Activated T-cell treated with anti-CD3 and anti-CD28 coated beads for 48 hours (primary cell): ENCODE data around the gene MNDA.
"Not testable (repeated sequence)": the region's sequence is repeated elsewhere in the genome, so short reads cannot be mapped to it uniquely, and the experiment has no call there.

Experiments
- DNase-seq: peaks from one replicate; pipeline ENCODE4 v3.0.0-alpha.2; 2020; ENCODE audit warnings: low read depth

MNDA gene

GRCh38 chr1:158839566-158839965, 8.4 kb downstream of the MNDA start:
- DNase-seq, result no peak

- no peak for DNase-seq
Measured at GRCh38 chr1:158840236-158840635, 9.1 kb downstream of the MNDA start.

GRCh38 chr1:158864595-158864994, 33.4 kb downstream of the MNDA start:
- DNase-seq, result no peak

- not testable (repeated sequence) for DNase-seq
Measured at GRCh38 chr1:158870438-158870837, 39.3 kb downstream of the MNDA start.

- no peak for DNase-seq
Measured at GRCh38 chr1:158873141-158873540, 42.0 kb downstream of the MNDA start.

- DNase-seq, result no peak
Measured at GRCh38 chr1:158893654-158894053, 62.5 kb downstream of the MNDA start.

GRCh38 chr1:158898722-158899121, 67.6 kb downstream of the MNDA start:
- DNase-seq, result no peak
